NCI-H2029 (cell line): ENCODE measurements around the gene RAP1GAP2.
"Not testable (repeated sequence)": the region's sequence is repeated elsewhere in the genome, so short reads cannot be mapped to it uniquely, and the experiment has no call there.

Experiments
- DNase-seq: peaks from one replicate; lab custom pipeline; 2025; lab: John Stamatoyannopoulos, UW

Gene RAP1GAP2

GRCh38 chr17:2885733-2886132 is 89.5 kb downstream of the RAP1GAP2 start:
- DNase-seq: no peak

- no peak for DNase-seq
These were observed 92.1 kb downstream of the RAP1GAP2 start for GRCh38 chr17:2888326-2888725.

- no peak for DNase-seq
These were observed 93.0 kb downstream of the RAP1GAP2 start for GRCh38 chr17:2889256-2889655.

GRCh38 chr17:2890778-2891177 is 94.5 kb downstream of the RAP1GAP2 start:
- DNase-seq: not testable (repeated sequence)

- DNase-seq: peak; percentile 34
These were observed 96.2 kb downstream of the RAP1GAP2 start for GRCh38 chr17:2892305-2892971.

GRCh38 chr17:2893422-2893914 is 97.2 kb downstream of the RAP1GAP2 start:
- DNase-seq: no peak

- DNase-seq: no peak
These were observed 98.5 kb downstream of the RAP1GAP2 start for GRCh38 chr17:2894782-2895181.

GRCh38 chr17:2897605-2898004 is 101.4 kb downstream of the RAP1GAP2 start:
- DNase-seq: no peak

- DNase-seq: peak; percentile 71
These were observed 102.2 kb downstream of the RAP1GAP2 start for GRCh38 chr17:2898255-2898926.

GRCh38 chr17:2899906-2900305 is 103.7 kb downstream of the RAP1GAP2 start:
- DNase-seq: peak; percentile 13

GRCh38 chr17:2900842-2901241 is 104.6 kb downstream of the RAP1GAP2 start:
- no peak for DNase-seq

- DNase-seq: no peak
These were observed 105.3 kb downstream of the RAP1GAP2 start for GRCh38 chr17:2901582-2901981.

GRCh38 chr17:2902546-2902945 is 106.3 kb downstream of the RAP1GAP2 start:
- no peak for DNase-seq

GRCh38 chr17:2903193-2903974 is 107.1 kb downstream of the RAP1GAP2 start:
- DNase-seq: peak; percentile 73

GRCh38 chr17:2904135-2904534 is 107.9 kb downstream of the RAP1GAP2 start:
- DNase-seq: no peak

GRCh38 chr17:2905269-2905668 is 109.0 kb downstream of the RAP1GAP2 start:
- DNase-seq: no peak

- DNase-seq: no peak
These were observed 109.7 kb downstream of the RAP1GAP2 start for GRCh38 chr17:2905696-2906501.

- no peak for DNase-seq
These were observed 110.7 kb downstream of the RAP1GAP2 start for GRCh38 chr17:2906901-2907300.

GRCh38 chr17:2909175-2909845 is 113.1 kb downstream of the RAP1GAP2 start:
- DNase-seq: no peak

GRCh38 chr17:2909846-2910234 is 113.6 kb downstream of the RAP1GAP2 start:
- no peak for DNase-seq

GRCh38 chr17:2911035-2911754 is 115.0 kb downstream of the RAP1GAP2 start:
- DNase-seq: no peak
